Measurements from ENCODE around the gene CCL13.

Gene CCL13

DNA sequence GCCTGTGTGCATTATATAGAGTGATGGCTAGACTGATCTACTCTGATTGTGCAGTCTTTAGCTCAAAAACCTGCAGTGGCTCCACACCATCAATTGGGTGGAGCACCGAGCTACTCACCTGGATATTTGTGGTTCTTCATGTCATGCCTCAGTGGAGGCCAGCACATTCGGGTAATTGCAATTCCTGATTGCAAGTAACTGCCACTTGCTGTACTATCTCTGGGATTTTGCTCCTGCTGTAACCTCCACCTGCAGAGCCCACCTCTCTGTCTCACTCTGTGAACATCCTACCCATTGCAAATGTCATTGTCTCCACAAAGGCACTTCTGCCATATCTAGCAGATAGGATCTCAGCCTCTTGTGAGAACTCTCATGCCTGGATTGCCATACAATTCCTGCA lies 8.5 kb downstream of the CCL13 start:
- no peak for DNase-seq

DNA sequence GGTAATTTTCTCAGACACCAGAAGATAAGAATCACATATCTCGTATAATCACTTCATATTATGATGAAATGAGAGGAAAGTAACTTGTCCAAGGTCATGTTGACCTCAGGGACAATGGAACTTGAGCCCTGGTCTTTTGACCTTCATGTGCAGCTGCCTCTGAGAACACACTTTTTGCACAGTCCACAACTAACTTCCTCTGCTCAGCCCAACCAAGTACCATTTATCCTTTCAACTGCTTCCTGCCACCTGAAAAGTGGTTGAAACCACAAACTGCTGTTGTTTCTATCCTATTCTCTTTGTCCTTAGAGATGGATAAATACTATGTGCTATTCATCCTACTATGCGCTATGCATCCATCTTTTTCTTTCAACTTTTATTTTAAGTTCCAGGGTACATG lies 9.1 kb downstream of the CCL13 start:
- no peak for DNase-seq

DNA sequence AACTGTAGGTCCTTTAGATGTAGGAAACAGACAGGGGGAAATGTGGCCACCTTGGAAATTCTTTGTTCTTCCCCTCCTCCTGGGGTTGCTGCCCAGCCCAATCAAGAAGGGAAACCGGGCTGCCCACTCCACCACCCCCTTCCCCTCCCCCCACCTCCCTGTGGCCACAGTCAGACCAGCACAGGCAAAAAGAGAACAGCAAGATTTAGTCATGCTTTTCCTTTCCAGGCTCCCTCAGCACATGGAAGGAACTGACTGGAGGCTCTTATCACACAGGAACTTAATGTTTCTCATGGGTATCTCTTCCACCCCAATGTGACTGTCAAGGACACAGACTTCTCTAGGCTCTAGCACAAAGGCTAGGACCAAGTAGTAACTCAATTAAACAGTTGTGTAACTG lies 9.7 kb downstream of the CCL13 start:
- DNase-seq = no peak

DNA sequence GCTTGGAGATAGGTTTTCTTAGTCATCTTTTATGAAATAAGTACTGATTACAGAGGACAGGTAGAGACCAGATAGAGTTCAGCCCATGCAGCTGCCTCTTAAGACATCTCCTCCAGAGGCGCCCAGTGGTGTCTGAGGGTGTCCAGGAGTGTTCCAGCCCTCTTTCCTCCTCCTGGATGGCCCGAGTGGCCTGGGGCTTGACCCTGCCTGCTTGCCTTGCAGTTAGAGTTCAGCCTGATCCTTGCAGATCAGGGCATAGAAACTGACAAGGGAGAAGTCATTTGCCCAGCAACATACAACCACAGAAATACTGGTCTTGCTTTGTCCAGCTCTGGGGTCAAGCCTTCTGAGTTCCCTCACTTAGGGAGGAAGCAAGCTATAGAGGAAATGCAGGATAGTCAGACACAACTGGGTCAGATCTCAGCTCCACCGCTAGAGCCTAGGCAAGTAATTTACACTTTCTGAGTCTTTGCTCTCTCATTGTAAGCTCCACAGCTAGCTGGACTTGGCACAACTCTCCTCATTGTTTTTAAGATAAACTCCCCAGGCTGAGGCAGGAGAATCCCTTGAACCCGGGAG lies 10.3 kb downstream of the CCL13 start:
- no peak for DNase-seq

DNA sequence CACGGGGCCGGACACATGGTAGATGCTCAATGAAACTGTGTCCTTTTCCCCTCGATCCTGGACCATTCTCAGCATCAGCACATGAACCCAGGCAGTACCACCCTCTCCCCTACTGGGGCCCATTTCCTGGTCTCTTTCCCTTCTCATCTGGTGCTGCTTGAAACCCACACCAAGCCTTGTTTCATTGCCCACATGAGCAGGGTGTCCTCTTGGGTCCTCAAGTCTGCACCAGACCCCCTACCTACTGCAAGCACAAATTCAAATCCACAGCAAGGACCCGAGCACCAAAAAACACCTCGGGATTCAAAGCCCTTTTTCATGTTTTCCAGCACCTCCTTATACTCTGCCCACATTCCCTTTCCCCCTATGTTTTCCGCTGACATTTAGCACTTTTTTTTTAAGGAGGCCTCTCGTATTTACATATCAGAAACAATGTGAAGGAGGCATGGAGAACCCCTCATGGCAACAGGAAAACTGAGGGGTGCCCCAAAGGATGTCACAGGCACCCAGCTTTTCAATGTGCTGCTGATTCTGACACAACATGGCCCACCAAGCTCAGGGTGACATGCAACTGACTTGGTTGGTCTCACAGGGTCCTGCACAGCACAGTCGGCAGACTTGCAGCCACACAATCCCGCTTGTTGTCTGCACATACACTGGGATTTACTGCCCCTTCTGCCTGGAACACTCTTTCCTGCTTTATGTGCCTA lies 11.4 kb downstream of the CCL13 start:
- DNase-seq = no peak

DNA sequence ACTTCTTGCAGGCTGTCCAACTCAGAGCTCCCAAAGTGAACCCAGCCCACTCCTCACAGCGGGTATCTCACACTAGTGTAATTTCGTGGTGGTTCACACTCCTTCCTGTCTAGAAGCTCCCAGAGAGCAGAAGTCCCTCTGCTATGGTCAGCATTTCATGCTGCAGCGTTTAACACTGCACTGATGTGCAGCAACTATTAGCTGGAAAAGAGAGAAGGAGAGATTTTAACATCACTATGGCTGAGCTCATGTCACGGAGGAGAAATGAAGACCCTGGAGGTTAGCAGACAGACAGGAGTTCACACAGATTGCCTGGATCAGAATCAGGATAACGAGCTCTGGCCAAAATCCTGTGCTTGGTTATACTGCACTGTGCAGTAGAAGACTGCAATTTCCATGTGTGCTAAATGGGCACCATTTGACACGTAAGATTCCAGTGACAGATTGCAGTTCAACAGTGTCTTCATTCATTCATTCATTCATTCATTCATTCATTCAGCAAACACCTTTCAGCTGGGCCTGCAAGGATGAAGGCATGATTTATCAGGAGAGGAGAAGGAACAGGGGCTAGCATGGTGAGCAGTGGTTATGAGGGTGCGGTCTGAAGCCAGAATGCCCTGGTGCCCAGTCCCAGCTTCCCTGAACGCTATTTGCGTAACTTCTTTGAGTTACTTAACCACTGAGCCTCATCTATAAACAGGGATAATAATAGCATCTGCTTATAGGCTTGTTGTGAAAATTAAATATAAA lies 12.1 kb downstream of the CCL13 start:
- DNase-seq = no peak

DNA sequence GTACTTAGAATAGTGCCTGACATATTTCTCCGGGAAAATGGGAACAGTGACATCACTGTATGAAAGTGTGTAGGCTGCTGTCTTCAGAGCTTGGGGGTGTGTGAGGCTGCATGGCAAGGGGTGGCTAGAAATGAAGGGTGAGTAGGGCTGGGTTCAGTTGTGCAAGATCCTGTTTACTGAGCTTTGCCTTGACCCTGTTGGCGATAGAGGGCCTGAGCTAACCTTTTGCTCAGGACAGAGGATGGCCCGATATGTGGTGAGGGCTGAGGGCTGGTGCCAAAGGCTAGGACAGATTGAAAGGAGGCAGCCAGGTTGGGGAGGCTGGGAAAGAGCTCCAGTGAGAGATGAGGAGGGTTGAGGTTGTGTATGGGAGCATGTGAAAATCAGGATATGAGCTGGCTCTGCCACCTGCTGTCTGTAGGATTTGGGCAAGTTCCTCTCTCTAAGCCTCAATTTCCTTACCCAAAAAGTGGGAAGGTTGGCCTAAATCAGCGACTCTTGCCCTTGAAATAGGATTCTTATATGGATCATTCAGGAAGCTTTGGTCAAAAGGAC lies 12.7 kb downstream of the CCL13 start:
- DNase-seq = no peak

DNA sequence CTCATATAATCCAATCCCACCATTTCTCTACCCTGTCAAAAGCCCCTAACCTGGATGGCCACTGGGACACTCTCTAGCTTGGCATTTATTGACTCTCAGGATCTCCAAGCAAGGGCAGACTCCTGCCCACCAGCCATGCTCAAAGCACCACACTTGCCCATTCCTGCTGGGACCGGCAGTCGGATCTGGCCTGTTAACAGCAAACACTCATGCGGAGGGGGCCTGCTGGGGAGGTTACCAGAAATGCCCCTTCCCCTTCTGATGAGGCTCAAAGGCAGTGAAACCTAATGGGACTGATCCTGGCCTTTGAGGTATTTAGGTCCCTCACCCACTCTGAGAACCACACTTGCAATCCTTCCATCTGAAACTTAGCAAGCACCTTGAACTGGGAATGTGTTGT lies 13.3 kb downstream of the CCL13 start:
- DNase-seq = no peak

DNA sequence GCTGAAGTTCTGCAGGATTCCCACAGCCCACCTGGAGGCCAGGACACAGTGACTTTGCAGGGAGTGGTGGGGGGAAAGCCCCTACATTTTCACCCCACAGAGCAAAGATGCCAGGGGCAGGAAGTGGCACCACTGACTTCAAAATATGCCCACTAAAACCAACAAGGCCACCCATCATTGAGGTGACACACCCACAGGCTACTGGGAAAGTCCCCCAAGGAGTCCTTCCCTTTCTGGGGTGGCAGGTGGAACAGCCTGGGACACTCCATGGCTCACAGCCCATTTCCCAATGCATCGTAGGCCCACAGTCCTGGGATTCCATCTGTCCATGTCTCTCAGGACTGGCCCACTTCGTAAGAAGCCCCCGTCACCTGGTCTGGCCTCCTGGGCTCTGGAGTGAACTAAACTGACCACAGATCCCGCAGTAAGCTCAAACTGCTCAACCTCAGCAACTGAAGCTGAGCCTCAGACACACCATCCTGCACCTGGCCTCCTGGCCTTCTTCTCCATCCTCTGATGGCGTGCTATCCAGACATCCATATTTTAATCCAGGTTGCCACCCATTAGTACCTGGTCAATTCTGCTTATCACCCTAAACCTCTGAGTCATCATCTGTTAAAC lies 14.2 kb downstream of the CCL13 start:
- DNase-seq = no peak

DNA sequence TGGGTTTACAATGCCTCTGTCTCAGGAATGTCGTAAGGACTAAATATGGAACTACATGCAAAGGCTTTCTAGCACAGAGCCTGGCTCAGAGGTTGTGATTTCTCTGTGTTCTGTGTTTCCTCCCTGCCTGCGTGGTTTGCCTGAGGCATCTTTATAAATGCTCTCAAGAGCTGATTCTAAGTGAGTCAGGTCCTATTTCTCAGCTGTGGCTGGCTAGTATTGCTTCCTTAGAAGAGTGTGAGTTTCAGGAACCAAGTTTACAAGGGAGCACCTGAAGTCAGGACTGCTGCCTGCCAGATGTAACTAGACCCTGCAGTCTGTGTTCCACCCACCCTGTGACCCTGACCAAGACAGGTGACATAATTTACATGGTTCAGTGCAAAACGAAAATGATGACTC lies 14.7 kb downstream of the CCL13 start:
- no peak for DNase-seq

DNA sequence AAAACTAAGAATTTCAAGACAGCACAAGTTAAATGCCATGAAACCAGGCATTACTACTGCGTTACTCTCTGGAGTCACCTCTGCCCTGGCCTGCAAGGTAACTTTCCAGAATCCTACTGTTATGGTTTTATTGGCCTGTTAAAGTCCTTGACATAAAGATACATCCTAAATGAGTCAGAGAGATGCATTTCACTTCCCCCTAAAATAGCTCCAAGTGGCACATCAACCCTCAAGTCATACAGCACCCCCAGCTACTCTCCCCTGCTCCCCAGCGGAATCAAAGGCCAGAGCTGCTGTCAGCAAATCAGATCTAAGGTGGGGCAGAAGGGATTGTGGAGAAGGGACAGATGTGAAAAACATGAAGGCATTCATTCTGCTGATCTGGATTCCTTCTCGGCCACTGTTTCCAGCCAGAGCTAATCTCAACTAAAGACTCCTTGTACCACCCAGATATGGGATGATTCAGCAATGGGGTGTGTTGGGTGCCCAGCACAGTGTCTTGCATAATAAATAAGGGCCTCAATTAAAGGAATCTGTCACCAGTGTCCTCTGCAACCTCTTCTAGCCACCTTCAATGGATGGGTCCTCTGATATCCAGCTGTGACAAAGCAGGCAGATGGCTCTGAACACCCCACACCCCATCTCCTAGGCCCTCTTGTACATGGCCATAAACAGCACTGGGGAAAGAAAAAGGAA lies 15.3 kb downstream of the CCL13 start:
- DNase-seq = no peak

DNA sequence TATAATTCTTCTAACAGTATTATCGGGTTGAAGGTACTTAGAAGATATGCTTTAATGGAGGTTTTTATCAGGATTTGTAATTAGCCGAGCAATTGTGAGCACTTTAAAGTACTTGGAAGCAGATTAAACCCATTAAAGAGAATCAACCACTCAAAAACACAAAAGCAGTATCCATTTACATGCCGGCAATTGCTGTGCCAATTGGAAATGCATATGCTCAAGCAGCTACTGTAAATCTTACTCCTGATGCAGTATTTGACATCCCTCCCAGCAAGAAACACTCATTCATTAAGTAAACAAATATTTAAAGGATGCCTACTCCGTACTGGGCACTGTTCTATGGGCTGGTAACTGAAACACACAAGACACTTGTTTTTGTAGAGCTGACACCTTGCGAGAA lies 18.2 kb downstream of the CCL13 start:
- DNase-seq = no peak

DNA sequence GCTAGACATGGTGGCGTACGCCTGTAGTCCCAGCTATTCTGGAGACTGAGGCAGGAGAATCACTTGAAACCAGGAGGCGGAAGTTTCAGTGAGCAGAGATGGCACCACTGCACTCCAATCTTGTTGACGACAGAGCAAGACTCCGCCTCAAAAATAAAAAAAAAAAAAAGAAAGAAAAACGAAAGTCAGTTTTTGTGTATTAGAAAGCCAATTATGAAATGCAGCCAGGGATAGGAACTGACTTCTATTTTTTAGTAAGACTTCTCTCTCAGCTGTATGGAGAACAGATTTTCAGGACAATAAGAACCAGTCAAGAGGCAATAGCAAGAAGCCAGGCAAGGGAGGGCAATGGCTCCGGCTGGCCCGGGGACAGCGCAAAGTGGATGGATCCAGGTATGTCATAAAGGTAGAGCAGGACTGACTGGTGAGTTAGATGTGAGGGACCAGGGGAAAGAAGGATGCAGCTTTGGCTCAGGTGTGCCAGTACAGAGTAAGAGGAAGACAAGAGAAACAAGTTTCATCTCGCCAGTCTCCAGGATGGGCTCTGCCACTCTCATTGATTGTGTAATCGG lies 19.2 kb downstream of the CCL13 start:
- no peak for DNase-seq

DNA sequence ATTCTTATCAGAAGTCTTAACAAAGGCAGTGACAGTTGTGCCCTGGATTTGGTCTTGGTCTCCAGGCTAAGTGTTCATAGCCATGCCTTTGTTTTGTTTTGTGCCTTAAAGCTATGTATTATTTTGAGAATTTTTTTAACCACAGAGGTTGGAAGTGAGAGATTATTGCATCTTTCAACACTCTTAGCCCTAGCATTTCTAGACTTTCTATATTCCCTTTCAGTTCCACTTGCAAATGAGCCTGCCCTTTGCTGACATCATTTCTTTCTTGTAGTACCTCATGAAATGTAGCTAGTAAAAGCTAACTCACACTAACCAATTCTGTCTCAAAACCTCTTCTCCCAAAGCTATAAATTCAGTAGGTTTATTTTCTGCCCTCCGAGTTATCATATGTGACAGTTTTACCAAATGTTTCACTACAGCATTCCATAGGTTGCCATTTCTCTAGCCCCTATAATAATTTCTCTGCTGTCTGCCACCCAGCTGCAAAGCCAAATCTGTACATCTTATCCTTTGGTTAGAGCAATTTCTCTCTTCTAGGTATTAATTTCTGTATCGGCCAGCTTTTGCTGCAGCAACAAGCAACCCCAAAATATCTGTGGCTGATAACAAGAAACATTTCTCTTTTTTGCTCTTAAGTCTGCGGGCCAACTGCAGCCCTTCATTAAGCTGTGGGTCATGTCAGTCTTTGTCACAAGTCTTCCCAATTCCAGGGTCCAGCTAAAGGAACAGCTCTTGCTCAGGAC lies 21.0 kb downstream of the CCL13 start:
- DNase-seq = no peak

DNA sequence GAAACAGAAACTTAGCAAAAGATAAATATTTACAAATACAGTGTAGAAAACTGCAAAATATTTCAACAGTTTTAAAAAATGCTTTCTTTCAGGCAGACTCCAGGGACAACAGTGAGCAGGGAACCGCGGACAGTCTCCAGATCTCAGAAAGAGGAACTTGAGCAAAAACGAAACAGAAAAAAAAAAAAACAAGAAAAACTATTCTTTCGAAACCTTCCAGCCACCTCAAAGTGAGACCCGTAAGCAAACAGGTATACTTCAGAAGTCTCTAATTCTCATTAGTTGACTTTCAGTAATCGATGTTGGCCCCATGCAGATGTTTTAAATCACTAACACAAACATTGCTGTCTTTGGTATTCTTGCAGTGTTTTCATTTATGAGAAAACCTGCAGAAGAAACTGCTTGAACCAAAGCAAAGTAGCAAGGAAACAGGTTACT lies 22.4 kb downstream of the CCL13 start:
- DNase-seq = no peak

DNA sequence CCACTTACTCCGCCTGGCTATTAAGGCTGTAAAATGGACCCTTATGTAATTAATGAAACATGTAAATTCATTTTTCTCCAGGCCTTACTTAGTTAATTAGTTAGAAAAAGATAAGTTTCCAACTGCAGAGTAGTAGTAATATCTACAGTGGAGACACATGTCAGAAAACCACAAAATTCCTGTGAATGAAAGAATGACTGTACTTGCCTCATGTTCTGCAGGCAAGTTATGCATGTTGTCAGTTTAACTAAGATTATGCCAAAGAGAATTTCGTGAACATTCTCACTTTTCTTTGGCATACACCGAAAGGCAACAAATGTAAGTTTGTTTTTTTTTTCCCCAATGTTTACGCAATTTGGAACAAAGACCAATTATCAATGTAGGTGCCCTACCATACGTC lies 23.6 kb downstream of the CCL13 start:
- no peak for DNase-seq

DNA sequence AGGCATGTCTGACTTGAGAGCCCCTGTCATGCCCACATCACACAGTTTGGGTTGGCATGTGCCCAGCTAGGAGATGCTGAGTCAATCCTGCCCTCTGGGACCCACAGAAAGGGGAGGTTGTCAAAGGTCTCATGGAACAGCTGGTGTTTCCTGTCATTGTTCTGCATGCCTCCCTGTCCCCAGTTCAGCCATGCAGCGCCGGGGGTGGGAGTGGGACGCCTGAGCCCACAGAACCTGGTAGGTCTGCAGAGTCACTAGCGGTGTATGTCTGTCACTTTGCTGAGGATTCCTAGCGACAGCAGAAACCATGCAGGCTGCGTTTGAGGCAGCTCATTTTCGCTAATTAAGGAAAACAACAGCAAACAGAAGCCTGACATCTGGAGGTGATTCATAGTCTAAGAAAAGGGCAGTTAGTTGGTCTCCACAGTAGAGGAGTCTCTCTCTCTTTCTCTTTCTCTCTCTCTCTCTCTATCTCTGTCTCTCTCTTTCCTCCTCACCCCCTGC lies 26.4 kb downstream of the CCL13 start:
- DNase-seq = no peak

DNA sequence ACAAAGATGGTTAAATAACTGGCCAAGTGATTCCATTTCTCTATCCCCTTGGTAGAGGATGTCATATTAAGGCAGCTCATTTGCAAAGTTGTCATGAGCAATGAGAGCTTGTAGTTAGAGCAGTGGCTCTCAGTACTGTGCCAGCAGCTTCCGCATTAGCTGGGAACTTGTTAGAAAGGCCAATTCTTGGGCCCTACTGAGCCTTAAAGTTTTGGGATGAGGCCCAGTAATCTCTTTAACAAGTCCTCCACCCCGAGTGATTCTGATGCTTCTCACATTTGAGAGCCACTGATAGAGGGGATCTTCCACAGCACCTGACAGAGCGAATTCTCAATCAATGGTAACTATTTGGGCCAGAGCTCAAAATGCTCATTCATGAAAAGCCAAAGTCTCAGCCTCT lies 26.9 kb downstream of the CCL13 start:
- no peak for DNase-seq

DNA sequence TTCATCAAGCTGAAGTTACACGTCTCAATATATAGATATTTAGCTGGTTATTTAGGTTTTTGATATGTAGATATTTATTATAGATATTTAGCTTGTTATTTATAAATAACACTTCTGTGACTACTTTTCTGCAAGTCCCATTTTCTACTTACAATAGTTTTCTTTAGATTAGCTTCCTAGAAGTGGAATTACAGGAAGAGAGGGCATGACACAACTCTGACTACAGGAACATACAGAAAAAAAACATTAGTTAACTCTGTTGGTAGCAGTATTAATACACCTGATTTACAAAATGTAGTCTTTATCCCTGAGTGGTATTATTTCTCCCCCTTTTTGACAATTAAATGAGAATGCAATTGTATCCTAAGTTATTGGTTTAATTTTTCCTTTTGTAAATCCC lies 28.0 kb downstream of the CCL13 start:
- DNase-seq = no peak

DNA sequence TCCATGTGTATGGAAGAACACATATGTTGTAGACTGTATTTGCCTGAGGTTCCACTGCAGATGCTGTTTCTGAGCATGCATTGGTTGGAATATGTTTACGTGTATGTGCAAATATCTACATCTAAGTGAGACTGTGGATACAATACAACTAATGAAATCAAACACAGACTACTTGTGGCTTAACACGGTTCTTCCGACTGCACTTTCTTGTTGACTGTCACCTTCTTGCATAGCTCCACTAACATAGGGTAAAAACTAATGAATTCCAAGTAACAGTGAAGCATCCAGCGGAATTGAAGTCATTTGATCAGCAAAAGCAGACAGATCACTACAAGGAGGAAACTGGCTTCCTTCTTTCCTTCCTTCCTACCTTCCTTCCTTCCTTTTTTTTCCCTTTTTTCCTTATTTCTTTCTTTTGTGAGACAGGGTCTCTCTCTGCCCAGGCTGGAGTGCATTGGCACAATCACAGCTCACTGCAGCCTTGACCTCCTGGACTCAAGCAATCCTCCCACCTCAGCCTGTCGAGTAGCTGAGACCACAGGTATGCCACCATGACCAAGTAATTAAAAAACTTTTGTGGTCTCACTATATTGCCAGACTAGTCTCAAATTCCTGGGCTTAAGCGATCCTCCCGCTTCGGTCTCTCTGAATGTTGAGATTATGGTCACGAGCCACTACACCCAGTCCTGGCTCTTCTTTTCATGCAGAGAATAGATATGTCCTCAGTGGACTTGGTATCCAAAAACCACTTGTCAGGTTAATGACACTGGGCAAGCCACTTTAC lies 28.7 kb downstream of the CCL13 start:
- no peak for DNase-seq

DNA sequence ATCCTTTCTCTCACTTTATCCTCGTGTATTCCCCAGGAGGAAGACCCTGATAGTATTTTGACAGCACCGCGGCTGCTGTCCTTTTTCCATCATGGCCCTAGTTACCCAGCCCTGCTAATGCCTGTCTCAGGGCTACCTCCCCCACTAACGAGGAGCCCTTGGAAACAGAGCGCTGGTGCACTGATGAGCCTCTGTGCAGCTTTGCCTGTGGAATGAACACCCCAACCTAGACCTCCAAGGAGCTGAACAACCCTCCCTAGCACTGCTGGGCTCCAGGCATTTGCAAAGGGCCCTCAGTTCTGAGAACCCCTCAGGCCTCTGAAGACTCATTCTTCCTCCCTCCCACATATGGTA lies 30.0 kb downstream of the CCL13 start:
- DNase-seq = no peak
